Stimulated activated CD8-positive, alpha-beta memory T cell treated with anti-CD3 and anti-CD28 coated beads, Interleukin-4, amount 100 ng/mL, for 24 hours (primary cell): Measurements from ENCODE around the gene PITPNM3.
"Not testable (repeated sequence)": the region's sequence is repeated elsewhere in the genome, so short reads cannot be mapped to it uniquely, and the experiment has no call there.

ENCODE experiments used
- DNase-seq: peaks from one replicate; pipeline ENCODE4 v3.0.0-alpha.2; 2020; ENCODE audit warnings: low read depth

The PITPNM3 gene

DNA sequence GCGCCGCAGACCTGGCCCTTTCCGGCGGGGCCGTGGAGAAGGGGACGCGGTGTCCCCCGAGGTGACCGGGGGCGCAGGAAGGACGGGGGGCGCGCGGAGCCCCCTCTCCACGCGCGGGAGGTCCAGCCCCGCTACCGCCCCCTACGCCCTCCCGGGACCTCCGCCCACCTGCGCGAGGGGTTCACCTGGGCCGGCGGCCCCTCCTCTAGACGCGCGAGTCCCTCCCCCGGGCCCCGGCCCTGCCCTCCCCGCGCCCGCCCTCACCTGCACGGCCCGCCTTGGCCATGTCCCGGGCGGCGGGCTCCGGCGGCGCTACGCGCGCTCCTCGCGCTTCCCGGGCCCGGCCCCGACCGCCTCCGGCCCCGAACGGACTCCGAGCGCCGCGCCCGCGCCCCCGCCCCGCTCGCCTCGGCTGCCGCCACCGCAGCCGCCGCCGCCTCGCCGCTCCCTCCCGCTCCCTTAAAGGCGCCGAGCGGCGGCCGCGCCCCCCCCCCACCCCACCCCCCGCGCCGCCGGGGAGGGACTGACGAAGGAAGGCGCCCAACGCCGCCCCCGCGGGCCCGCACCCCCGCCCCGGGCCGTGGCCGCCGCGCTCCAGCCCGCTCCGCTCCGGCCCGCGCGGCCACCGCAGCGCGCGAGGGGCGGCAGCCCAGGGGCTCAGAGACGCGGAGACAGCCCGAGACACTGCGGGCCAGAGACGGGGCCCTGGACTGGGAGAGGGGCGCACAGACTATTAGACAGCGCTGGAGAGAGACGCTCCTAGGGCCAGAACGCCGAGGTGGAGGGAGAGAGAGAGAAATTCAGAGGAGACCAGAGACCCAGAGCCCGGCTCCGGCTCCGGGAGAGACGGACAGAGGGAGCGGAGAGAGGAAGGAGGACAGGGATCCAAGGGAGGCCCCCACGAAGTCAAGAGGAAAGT lies at the start of gene PITPNM3:
Gene PITPNM3, minus strand, starts transcription at position 435 of the 919 bp plus-strand sequence. Its CDS starts 149 bp downstream, at position 286.
- DNase-seq = no peak

DNA sequence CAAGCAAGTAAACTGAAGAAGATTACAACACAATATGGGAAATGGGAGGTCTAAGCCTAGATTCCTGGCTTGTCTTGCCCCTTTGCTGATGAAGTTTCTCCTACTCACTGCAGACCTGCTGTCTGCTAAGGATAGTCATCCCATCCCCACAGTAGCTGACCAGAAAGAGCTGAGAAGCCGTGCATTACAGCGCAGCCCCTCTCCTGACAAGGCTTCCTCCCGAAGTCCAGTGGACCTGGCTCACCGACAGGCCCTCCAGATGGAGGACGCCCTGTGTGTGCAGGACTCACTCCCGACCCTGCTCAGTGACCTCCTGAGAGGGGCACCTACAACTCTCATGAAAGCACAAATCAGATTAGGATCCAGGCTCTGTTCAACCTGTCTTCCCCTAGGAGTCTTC lies 48.8 kb upstream of the PITPNM3 start:
- DNase-seq = no peak

DNA sequence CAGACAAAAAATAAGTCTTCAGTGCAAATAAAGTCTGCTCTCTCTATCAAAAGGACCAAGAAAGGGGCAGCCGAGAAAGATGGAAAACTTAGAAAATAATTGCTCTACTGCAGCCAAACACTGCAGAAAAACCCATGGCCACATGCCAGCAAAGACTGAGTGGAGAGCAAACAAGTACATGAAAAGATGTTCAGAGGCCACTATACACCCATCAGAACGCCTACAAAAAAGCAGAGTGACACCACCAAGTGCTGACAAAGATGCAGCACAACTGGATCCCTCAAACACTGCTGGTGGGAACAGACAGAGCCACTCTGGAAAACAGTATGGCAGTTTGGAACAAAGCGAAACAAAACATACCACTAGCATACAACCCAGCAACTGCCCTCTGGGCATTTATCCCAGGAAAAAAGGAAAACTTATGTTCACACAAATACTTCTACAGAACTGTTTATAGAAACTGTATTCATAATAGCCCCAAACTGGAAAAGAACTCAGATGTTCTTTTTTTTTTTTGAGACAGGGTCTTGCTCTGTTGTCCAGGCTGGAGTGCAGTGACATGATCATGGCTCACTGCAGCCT lies 47.5 kb upstream of the PITPNM3 start:
- DNase-seq = no peak

- DNase-seq = no peak
These were observed 45.8 kb upstream of the PITPNM3 start for GRCh38 chr17:6602141-6602540.

DNA sequence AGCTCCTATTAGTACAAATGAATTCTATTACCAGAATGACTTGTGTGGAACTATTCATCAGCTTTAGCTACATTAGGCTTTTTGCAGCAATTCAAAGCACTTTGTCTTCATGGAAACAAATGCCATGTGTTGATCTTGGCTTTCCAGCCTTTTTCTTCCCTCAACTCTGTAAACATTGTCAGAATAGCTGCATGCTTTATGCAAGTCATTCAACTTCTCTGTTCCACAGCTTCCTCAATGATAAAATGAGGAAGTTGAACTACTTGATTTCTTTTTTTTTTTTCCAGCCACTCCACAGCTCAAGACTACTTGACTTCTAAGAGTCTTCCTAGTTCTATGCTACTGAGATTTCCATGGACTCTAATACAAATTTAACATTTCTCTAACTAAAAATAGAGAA lies 43.0 kb upstream of the PITPNM3 start:
- DNase-seq = no peak

DNA sequence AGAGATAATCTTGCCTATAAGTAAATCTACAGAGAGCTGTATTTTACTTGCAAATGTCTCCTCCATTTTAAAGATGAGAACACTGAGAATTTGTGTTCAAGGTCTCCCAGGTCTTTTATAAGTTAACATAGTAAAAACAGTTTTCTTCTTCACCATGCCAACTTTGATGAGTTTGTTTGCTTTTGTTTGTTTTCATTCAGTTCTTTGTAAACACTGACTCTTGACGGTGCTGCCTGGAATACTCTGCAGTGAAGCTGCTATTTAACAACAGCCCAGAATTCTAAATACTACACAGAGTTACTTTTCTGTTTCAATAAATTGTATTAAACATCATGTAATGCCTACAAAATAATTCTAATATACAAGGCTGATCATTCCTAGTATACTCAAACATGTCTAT lies 41.4 kb upstream of the PITPNM3 start:
- DNase-seq = no peak

DNA sequence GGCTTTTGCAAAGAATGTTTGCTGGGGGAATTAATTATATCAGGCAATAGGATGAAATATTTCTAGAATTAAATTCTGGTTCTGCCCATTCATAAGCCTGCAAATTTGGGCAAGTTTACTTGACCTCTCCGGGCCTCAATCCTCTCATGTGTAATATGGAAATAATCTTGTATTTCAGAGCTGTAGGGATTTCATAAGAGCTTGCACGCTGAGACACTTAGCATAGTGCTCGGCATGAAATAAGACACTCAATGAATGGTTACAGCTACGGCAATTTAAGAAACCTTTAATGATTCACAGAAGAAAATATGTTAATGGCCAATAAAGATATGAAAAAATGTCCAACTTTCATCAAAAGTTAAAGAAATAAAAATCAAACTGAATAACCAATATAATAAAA lies 40.6 kb upstream of the PITPNM3 start:
- no peak for DNase-seq

DNA sequence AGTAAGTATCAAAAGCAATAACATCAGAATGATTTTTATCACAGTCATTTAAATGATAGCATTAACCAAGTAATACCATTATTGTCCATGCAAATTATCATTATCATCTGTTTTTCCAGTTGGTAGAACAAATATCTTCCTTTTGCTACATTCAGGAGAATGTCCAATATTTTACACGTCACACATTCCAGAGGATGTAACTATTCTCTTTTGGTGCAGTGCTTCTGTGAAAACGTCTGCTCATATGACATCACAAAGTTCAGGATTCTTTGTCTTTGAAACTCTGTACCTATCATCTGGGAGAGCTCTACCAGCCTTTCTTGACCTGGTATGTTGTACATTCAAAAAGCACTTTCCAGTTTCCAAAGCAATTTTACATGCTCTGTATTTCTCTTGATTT lies 40.2 kb upstream of the PITPNM3 start:
- no peak for DNase-seq

GRCh38 chr17:6596081-6596480 lies 39.7 kb upstream of the PITPNM3 start:
- no peak for DNase-seq

GRCh38 chr17:6593371-6593770 lies 37.0 kb upstream of the PITPNM3 start:
- not testable (repeated sequence) for DNase-seq

GRCh38 chr17:6592173-6592572 lies 35.8 kb upstream of the PITPNM3 start:
- DNase-seq = no peak

DNA sequence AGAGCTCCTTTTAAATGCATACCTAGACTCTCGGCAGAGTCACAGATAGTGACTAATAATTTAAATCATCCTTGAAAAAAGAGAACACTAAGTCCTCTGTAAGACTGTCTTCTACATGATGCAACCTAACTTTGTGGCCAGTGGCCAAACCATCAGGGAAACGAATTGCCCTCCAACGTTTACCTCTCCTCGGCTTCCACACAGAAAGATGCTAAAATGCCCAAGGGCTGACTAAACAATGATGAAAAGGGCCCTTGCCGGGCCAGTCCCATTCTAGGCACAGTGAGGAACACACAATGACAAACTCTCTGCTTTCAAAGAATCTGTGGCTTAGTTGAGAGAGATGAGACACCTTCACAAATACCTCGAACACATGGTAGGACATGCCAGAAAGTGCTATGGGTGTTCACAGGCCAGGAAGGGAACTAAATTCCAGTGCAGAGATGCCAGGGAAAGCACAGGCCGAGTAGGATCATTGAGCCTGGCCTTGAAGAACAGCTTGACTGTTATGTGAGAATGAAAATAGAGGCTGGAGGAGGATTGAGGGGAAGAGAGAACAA lies 35.3 kb upstream of the PITPNM3 start:
- DNase-seq = no peak

GRCh38 chr17:6589266-6589946 lies 33.1 kb upstream of the PITPNM3 start:
- no peak for DNase-seq

DNA sequence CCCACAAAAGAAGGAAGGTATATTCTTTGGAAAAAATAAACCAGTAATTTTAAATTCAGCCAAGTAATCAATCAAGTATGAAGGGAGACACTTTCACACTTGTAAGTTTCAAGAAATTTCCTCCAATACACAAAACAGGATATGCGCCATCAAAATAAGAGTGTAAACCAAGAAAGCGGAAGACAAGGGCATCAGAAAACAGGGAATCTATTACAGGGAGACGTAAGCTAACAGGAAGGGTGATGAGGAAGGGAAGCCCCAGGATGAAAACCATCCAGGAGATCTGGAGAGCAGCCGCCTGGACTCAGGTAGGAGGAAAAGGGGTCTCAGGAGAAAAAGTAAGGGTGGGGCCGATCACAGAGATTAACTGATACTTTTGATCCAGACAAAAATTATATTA lies 31.8 kb upstream of the PITPNM3 start:
- no peak for DNase-seq

- DNase-seq = no peak
These were observed 31.0 kb upstream of the PITPNM3 start for GRCh38 chr17:6587310-6587709.

GRCh38 chr17:6583411-6583810 lies 27.1 kb upstream of the PITPNM3 start:
- no peak for DNase-seq

DNA sequence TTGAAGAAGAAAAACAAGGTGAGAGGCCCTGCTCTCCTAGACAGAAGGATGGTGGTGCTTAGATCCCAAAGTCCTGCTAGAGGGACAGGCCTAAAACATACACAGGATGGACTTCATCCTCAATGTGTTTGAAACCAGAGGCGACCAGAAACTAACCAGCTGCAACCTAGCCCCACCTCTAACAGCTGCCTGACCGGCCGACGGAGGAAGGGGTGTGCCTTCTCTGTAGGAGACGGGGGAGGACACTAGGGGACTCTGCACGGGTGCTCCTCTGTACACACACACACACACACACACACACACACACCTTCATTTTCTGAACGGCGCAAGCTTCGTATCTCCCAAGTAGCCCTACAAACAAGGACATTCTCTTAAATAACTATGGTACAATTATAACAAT lies 24.3 kb upstream of the PITPNM3 start:
- no peak for DNase-seq

DNA sequence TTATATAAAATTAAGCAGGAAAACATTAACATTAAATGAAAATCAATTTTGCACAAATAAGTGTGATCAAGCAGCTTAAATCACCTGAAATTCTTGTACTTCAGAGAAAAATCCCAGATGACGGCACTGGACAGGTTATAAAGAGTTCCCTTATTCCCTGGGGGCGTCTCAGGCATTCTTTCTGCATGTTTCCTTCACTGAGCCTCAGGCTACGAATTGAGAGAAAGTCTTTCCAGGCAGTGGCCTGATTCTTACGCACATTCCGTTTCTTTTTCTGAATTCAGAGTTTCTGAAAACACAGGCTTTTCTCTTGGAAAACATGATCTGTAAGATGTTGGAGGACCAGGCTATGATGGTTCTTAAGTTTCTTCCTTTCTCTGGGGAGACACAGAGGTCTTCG lies 22.1 kb upstream of the PITPNM3 start:
- no peak for DNase-seq

GRCh38 chr17:6577686-6578263 lies 21.4 kb upstream of the PITPNM3 start:
- no peak for DNase-seq

DNA sequence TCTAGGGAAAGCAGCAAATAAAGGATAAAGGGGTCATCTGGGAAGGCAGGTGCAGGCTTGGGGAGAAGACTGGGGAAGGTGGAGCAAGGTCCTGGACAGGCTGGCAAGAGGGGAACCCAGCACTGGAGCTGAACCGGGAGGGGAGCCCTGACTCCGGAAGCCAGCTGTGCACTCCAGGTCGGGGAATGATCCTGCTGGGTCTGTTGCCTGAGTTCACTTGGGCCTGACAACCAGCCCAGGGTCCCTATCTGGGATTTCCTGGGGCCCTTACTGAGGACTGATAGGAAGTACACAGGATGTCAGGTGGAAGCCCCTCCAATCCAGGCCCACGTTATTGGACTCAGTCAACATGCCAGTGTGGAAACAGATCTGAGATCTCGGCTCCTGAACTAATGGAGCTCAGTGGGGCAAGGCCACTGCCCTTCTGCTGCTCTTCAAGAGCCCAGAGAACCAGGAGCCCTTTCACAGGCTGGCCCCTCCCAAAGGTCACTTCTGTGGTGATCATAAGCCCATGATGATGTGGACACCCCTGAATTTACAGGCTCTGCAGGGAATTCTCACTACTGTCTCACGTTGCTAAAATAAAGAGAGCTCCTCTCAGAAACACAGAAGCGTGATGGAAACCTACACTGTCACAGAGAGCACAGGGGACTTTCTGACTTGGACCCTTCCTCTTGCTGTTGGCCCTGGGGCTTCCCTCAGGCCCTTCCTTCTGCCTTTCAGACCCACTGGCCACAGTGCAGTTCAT lies 19.9 kb upstream of the PITPNM3 start:
- no peak for DNase-seq

DNA sequence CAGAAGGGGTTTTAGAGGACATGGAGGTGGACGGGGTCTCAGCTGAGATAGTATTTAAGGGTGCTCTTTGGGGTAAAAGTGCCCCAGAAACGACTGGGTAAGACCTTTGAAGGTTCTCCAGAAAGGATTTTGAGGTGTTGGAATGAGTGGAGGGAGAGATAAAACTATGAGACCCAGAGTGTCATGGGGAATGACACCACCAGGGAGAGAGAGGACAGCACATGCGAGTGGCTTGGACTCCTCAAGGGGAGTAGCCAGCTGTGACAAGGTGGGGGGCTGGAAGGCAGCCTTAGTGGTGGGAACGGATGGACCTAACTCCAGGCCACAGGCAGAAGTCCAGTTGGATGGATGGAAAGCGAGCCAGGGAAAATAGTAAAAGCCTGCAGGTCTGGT lies 19.2 kb upstream of the PITPNM3 start:
- no peak for DNase-seq
